Mammary epithelial cell (primary cell): ENCODE measurements around the gene PIGR.

Experiments
- EZH2 ChIP-seq: IDR thresholded peaks from 2 replicates; pipeline ENCODE4 v1.6.1; 2012; ENCODE audit warnings: low read length, inconsistent platforms, borderline replicate concordance
- TF ChIP-seq, protein P1 (sequence below), 2 donors: IDR thresholded peaks in 1 of 2; conservative IDR thresholded peaks in 1 of 2; 2 replicates each; pipeline ENCODE4 v1.5.1; 2011 to 2012; ENCODE audit warnings: inconsistent platforms in 2 of 2, low read length in 2 of 2, mild to moderate bottlenecking in 2 of 2, control low read depth in 1 of 2, low read depth in 1 of 2; ENCODE audit not compliant: insufficient read depth in 1 of 2; ENCODE audit errors: extremely low read depth in 1 of 2

- TF ChIP-seq, protein P1, sequence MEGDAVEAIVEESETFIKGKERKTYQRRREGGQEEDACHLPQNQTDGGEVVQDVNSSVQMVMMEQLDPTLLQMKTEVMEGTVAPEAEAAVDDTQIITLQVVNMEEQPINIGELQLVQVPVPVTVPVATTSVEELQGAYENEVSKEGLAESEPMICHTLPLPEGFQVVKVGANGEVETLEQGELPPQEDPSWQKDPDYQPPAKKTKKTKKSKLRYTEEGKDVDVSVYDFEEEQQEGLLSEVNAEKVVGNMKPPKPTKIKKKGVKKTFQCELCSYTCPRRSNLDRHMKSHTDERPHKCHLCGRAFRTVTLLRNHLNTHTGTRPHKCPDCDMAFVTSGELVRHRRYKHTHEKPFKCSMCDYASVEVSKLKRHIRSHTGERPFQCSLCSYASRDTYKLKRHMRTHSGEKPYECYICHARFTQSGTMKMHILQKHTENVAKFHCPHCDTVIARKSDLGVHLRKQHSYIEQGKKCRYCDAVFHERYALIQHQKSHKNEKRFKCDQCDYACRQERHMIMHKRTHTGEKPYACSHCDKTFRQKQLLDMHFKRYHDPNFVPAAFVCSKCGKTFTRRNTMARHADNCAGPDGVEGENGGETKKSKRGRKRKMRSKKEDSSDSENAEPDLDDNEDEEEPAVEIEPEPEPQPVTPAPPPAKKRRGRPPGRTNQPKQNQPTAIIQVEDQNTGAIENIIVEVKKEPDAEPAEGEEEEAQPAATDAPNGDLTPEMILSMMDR (conservative IDR thresholded peaks at IDR 0.05 in 1 of 2, IDR thresholded peaks at IDR 0.05 in 1 of 2; ENCODE audit: extremely low read depth in 1 of 2, insufficient read depth in 1 of 2, low read depth in 1 of 2, low read length in 2 of 2), result no peak
- no peak for TF ChIP-seq EZH2
Observed at GRCh38 chr1:206900149-206900548, 46.1 kb downstream of the PIGR start.
